ENCODE measurements around the gene ARHGAP31. TPM values are rescaled to one million over a fixed set of nuclear protein-coding genes. Genes with fewer than 3 reads are reported as not detected.

Gene ARHGAP31
- total RNA-seq, 1 experiment from 2014 or later = 0.48 TPM

DNA sequence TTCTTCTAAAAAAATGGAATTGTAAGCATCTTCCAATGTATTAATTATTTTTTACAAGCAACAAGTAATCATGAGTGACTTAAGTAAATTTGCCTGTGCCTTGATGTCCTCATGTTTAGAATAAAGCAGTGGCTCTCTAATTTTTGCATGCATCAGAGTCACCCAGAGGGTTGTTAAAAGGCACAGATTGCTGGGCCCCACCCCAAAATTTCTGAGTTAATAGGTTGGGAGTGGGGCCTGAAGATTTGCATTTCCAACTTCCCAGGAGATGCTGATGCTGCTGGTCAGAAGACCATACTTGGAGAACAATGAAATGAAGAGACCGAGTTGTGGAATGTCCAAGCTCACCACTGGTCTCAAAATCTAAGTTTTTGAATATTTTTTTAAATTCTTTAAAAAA is 70.2 kb downstream of the ARHGAP31 start:
- H3K9me2 ChIP-seq (ENCODE audit: insufficient read depth) = no peaks in the 10 kb centered on the region
- no peaks in the 10 kb centered on the region for H3K27me3 ChIP-seq (ENCODE audit: insufficient read depth, low read depth)
- H3K9me3 ChIP-seq (ENCODE audit: insufficient read depth, low read depth) = no peaks in the 10 kb centered on the region
- H3K36me3 ChIP-seq (ENCODE audit: low read depth) = no peaks in the 10 kb centered on the region
- no peak overlapping the region for H2AFZ ChIP-seq
- CTCF ChIA-PET = no interaction called here
- BruUV-seq (replicated peaks) = no TSS peak
- no peak overlapping the region for H3K4me3 ChIP-seq
- H3K27ac ChIP-seq = no peak overlapping the region
- H3F3A ChIP-seq (ENCODE audit: insufficient read depth, low read depth) = no peaks in the 10 kb centered on the region
- no peaks in the 10 kb centered on the region for H3K4me1 ChIP-seq (replicated peaks; ENCODE audit: insufficient read depth)
- DNase-seq = no peak
- TF ChIP-seq, protein P1, sequence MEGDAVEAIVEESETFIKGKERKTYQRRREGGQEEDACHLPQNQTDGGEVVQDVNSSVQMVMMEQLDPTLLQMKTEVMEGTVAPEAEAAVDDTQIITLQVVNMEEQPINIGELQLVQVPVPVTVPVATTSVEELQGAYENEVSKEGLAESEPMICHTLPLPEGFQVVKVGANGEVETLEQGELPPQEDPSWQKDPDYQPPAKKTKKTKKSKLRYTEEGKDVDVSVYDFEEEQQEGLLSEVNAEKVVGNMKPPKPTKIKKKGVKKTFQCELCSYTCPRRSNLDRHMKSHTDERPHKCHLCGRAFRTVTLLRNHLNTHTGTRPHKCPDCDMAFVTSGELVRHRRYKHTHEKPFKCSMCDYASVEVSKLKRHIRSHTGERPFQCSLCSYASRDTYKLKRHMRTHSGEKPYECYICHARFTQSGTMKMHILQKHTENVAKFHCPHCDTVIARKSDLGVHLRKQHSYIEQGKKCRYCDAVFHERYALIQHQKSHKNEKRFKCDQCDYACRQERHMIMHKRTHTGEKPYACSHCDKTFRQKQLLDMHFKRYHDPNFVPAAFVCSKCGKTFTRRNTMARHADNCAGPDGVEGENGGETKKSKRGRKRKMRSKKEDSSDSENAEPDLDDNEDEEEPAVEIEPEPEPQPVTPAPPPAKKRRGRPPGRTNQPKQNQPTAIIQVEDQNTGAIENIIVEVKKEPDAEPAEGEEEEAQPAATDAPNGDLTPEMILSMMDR (conservative IDR thresholded peaks at IDR 0.05) = no peak
- TF ChIP-seq EZH2 (IDR thresholded peaks at IDR 0.05; ENCODE audit: low read depth) = no peak
- no peaks in the 10 kb centered on the region for H3K79me2 ChIP-seq (ENCODE audit: low read depth)
- POLR2A ChIA-PET (ENCODE audit: unreplicated experiment) = no interaction called here
- intact Hi-C loops (cut with micrococcal nuclease; ENCODE audit: unreplicated experiment) = no loop called here
- H4K20me1 ChIP-seq (ENCODE audit: insufficient read depth) = no peaks in the 10 kb centered on the region
- no peak overlapping the region for H3K4me2 ChIP-seq

DNA sequence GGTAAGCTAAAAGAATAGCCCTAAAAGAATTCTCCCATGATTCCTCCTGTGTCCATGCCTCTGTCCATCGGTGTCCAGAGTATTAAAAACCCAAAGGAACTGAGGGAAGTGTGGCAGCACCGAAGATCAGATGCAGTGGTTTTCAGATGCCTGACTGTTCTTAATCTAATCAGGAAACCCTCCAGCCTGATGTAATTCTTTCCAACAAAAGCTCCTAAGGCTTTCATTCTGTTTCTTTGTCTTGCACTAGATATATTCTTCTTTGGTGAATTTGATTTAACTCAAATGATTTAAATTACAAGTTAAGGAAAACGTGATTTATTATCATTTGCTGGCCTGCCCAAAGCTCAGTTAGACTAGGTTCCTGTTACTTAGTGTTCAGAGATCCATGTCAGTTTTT is 71.2 kb downstream of the ARHGAP31 start:
- intact Hi-C loops (cut with micrococcal nuclease; ENCODE audit: unreplicated experiment) = no loop called here
- DNase-seq = no peak
- ChIA-PET POLR2A (ENCODE audit: unreplicated experiment) (no interaction called here), CTCF (no interaction called here)
- TF ChIP-seq EZH2 (IDR thresholded peaks at IDR 0.05; ENCODE audit: low read depth) = no peak
- TF ChIP-seq, protein P1 (conservative IDR thresholded peaks at IDR 0.05) = no peak
- Histone ChIP-seq H3K4me2 (no peak overlapping the region), H3K4me3 (no peak overlapping the region), H3K36me3 (ENCODE audit: low read depth) (no peaks in the 10 kb centered on the region), H3F3A (ENCODE audit: insufficient read depth, low read depth) (no peaks in the 10 kb centered on the region), H4K20me1 (ENCODE audit: insufficient read depth) (no peaks in the 10 kb centered on the region), H2AFZ (no peak overlapping the region), H3K27ac (no peak overlapping the region), H3K9me2 (ENCODE audit: insufficient read depth) (no peaks in the 10 kb centered on the region), H3K27me3 (ENCODE audit: insufficient read depth, low read depth) (no peaks in the 10 kb centered on the region), H3K4me1 (replicated peaks; ENCODE audit: insufficient read depth) (no peaks in the 10 kb centered on the region), H3K9me3 (ENCODE audit: insufficient read depth, low read depth) (no peaks in the 10 kb centered on the region), H3K79me2 (ENCODE audit: low read depth) (no peaks in the 10 kb centered on the region)
- BruUV-seq (replicated peaks) = no TSS peak

GRCh38 chr3:119367000-119367399 is 72.8 kb downstream of the ARHGAP31 start:
- no peaks in the 10 kb centered on the region for H3K27me3 ChIP-seq (ENCODE audit: insufficient read depth, low read depth)
- H3K9me3 ChIP-seq (ENCODE audit: insufficient read depth, low read depth) = no peaks in the 10 kb centered on the region
- H4K20me1 ChIP-seq (ENCODE audit: insufficient read depth) = no peaks in the 10 kb centered on the region
- no peaks in the 10 kb centered on the region for H3K36me3 ChIP-seq (ENCODE audit: low read depth)
- no peaks in the 10 kb centered on the region for H3K4me1 ChIP-seq (replicated peaks; ENCODE audit: insufficient read depth)
- no peaks in the 10 kb centered on the region for H3F3A ChIP-seq (ENCODE audit: insufficient read depth, low read depth)
- no peak overlapping the region for H2AFZ ChIP-seq
- H3K27ac ChIP-seq = no peak overlapping the region
- POLR2A ChIA-PET (ENCODE audit: unreplicated experiment) = no interaction called here
- intact Hi-C loops (cut with micrococcal nuclease; ENCODE audit: unreplicated experiment) = no loop called here
- no TSS peak for BruUV-seq (replicated peaks)
- TF ChIP-seq EZH2 (IDR thresholded peaks at IDR 0.05; ENCODE audit: low read depth) = no peak
- TF ChIP-seq, protein P1 (conservative IDR thresholded peaks at IDR 0.05) = no peak
- DNase-seq = no peak
- CTCF ChIA-PET = no interaction called here
- H3K4me2 ChIP-seq = no peak overlapping the region
- no peaks in the 10 kb centered on the region for H3K9me2 ChIP-seq (ENCODE audit: insufficient read depth)
- H3K79me2 ChIP-seq (ENCODE audit: low read depth) = no peaks in the 10 kb centered on the region
- no peak overlapping the region for H3K4me3 ChIP-seq
